Loucy (cell line): ENCODE measurements around the gene ADAMTS12.

Experiments used
- H2AFZ ChIP-seq: fragments of 200-600 bp; sonication (generic); 2 replicates; pipeline ENCODE4 v1.6.0; 2016; ENCODE audit warnings: antibody characterized with exemption, mild to moderate bottlenecking, low read length, moderate library complexity
- H3F3A ChIP-seq: fragments of 200-600 bp; 2 replicates; pipeline ENCODE4 v1.6.0; 2016; ENCODE audit warnings: antibody characterized with exemption, low read depth, mild to moderate bottlenecking
- H3K27me3 ChIP-seq: fragments of 200-600 bp; sonication (generic); 2 replicates; pipeline ENCODE4 v1.6.1; 2014; ENCODE audit warnings: low read length, mild to moderate bottlenecking; ENCODE audit not compliant: insufficient read depth, poor library complexity, severe bottlenecking
- H3K36me3 ChIP-seq: fragments of 200-600 bp; sonication (generic); 2 replicates; pipeline ENCODE4 v1.6.1; 2016; ENCODE audit warnings: low read length; ENCODE audit not compliant: insufficient read depth
- H3K4me1 ChIP-seq: fragments of 200-600 bp; sonication (generic); 2 replicates; pipeline ENCODE4 v1.5.1; 2014; ENCODE audit warnings: low read length, mild to moderate bottlenecking; ENCODE audit not compliant: insufficient read depth, poor library complexity, severe bottlenecking
- H3K4me2 ChIP-seq: fragments of 200-600 bp; sonication (generic); 2 replicates; pipeline ENCODE4 v1.6.0; 2014; ENCODE audit warnings: antibody characterized with exemption, low read length, low read depth, mild to moderate bottlenecking; ENCODE audit not compliant: poor library complexity, severe bottlenecking
- H3K4me3 ChIP-seq: fragments of 200-600 bp; sonication (generic); 2 replicates; pipeline ENCODE4 v1.5.1; 2014; ENCODE audit warnings: low read length, mild to moderate bottlenecking, mixed read lengths; ENCODE audit not compliant: poor library complexity, severe bottlenecking
- H3K79me2 ChIP-seq: fragments of 200-600 bp; sonication (generic); 2 replicates; pipeline ENCODE4 v1.6.1; 2014; ENCODE audit warnings: low read length; ENCODE audit not compliant: insufficient read depth
- H3K9ac ChIP-seq: fragments of 200-600 bp; sonication (generic); 2 replicates; pipeline ENCODE4 v1.6.0; 2014; ENCODE audit warnings: mild to moderate bottlenecking, low read depth, low read length, moderate library complexity; ENCODE audit not compliant: poor library complexity, severe bottlenecking
- H3K9me2 ChIP-seq: fragments of 200-600 bp; sonication (generic); replicated peaks from 2 replicates; pipeline ENCODE4 v1.6.1; 2016; ENCODE audit warnings: low read depth, low read length, mixed read lengths
- H3K9me3 ChIP-seq: fragments of 200-600 bp; sonication (generic); 2 replicates; pipeline ENCODE4 v1.6.1; 2014; ENCODE audit warnings: mild to moderate bottlenecking, antibody characterized with exemption, low read length, low read depth; ENCODE audit not compliant: insufficient read depth
- H4K20me1 ChIP-seq: fragments of 200-600 bp; sonication (generic); 2 replicates; pipeline ENCODE4 v1.6.0; 2014; ENCODE audit warnings: antibody characterized with exemption, low read length, mild to moderate bottlenecking; ENCODE audit not compliant: insufficient read depth, poor library complexity, severe bottlenecking
- EZH2phosphoT487 ChIP-seq: fragments of 200-600 bp; IDR thresholded peaks from 2 replicates; pipeline ENCODE4 v1.6.1; 2018; ENCODE audit warnings: antibody characterized with exemption, mild to moderate bottlenecking, moderate library complexity, borderline replicate concordance
- TF ChIP-seq, protein P1 (sequence below): fragments of 200-600 bp; sonication (generic); conservative IDR thresholded peaks from 2 replicates; pipeline ENCODE4 v1.5.1; 2014; ENCODE audit warnings: mild to moderate bottlenecking, antibody characterized with exemption, low read length

Gene ADAMTS12

DNA sequence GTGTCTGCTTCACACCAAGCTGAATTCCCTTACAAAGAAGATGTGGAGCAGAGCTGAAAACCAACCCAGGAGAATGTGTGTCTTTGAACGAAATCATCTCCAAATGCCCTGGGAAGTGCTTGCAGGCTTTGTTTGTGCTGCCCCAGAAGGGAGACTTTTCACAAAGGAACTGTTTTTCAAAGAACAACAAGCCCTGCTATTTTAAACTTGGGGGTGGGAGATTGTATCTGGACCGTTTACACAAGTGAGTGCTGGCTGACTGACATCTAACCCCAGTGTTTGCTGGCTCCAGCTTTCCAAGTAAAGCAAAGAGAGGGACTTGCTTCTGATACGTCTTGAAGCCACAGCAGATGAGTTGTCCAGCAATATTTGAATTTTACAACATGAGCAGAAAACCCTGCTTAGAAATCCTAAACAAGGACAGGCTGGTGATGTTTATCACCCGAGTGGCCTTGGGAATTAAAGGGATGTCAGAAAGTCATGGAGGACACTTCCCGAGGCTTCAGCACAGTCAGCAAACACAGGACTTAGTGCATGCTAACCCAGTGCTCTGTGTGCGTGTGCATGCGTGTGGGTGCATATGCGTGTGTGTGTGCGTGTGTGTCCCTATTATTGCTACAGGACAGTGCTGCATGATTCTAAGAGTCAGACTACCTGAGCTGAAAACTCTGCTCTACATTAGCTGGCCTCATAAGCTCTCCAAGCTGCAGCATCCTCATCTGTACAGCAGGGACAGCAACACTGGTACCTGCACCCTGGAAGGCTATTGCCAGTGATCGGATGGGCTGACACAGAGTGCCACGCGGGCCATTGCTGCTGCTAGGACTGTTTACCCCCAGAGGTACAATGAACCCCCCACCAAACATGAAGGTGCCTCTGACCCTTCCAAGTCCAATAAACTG, 1.4 kb downstream of the ADAMTS12 start:
- no peak overlapping the region for H3K4me3 ChIP-seq
- no peaks in the 10 kb centered on the region for H3K9me2 ChIP-seq
- no peaks in the 10 kb centered on the region for H3F3A ChIP-seq
- no peak overlapping the region for H3K9ac ChIP-seq
- no peaks in the 10 kb centered on the region for H3K4me1 ChIP-seq
- H3K4me2 ChIP-seq, result no peak overlapping the region
- H3K9me3 ChIP-seq, result no peaks in the 10 kb centered on the region
- H3K36me3 ChIP-seq, result no peaks in the 10 kb centered on the region
- no peak overlapping the region for H2AFZ ChIP-seq
- H3K79me2 ChIP-seq, result no peaks in the 10 kb centered on the region
- no peaks in the 10 kb centered on the region for H4K20me1 ChIP-seq
- H3K27me3 ChIP-seq, result no peaks in the 10 kb centered on the region
- TF ChIP-seq, protein P1, sequence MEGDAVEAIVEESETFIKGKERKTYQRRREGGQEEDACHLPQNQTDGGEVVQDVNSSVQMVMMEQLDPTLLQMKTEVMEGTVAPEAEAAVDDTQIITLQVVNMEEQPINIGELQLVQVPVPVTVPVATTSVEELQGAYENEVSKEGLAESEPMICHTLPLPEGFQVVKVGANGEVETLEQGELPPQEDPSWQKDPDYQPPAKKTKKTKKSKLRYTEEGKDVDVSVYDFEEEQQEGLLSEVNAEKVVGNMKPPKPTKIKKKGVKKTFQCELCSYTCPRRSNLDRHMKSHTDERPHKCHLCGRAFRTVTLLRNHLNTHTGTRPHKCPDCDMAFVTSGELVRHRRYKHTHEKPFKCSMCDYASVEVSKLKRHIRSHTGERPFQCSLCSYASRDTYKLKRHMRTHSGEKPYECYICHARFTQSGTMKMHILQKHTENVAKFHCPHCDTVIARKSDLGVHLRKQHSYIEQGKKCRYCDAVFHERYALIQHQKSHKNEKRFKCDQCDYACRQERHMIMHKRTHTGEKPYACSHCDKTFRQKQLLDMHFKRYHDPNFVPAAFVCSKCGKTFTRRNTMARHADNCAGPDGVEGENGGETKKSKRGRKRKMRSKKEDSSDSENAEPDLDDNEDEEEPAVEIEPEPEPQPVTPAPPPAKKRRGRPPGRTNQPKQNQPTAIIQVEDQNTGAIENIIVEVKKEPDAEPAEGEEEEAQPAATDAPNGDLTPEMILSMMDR, result no peak
- no peak for TF ChIP-seq EZH2phosphoT487

GRCh38 chr5:33888587-33888986, 3.2 kb downstream of the ADAMTS12 start:
- H3K27me3 ChIP-seq, result no peaks in the 10 kb centered on the region
- no peaks in the 10 kb centered on the region for H3K9me3 ChIP-seq
- no peak overlapping the region for H3K4me3 ChIP-seq
- H2AFZ ChIP-seq, result no peak overlapping the region
- H3K36me3 ChIP-seq, result no peaks in the 10 kb centered on the region
- H3K4me2 ChIP-seq, result no peak overlapping the region
- H4K20me1 ChIP-seq, result no peaks in the 10 kb centered on the region
- no peak overlapping the region for H3K9ac ChIP-seq
- no peaks in the 10 kb centered on the region for H3K79me2 ChIP-seq
- TF ChIP-seq, protein P1, result no peak
- TF ChIP-seq EZH2phosphoT487, result no peak
- no peaks in the 10 kb centered on the region for H3F3A ChIP-seq
- H3K4me1 ChIP-seq, result no peaks in the 10 kb centered on the region
- no peaks in the 10 kb centered on the region for H3K9me2 ChIP-seq

- no peak overlapping the region for H3K9ac ChIP-seq
- no peak for TF ChIP-seq EZH2phosphoT487
- TF ChIP-seq, protein P1, result no peak
- no peaks in the 10 kb centered on the region for H3K9me3 ChIP-seq
- H3K4me3 ChIP-seq, result no peak overlapping the region
- no peak overlapping the region for H3K4me2 ChIP-seq
- no peaks in the 10 kb centered on the region for H3K9me2 ChIP-seq
- no peaks in the 10 kb centered on the region for H3F3A ChIP-seq
- no peak overlapping the region for H2AFZ ChIP-seq
- H3K27me3 ChIP-seq, result no peaks in the 10 kb centered on the region
- H3K4me1 ChIP-seq, result no peaks in the 10 kb centered on the region
- H3K36me3 ChIP-seq, result no peaks in the 10 kb centered on the region
- H4K20me1 ChIP-seq, result no peaks in the 10 kb centered on the region
- no peaks in the 10 kb centered on the region for H3K79me2 ChIP-seq
These were observed 4.5 kb downstream of the ADAMTS12 start for GRCh38 chr5:33887268-33887667.
